HK-2 (cell line): ENCODE results near the gene GID8.

Source experiments
- DNase-seq: peaks from one replicate; pipeline ENCODE4 v3.0.0-alpha.2; 2018; ENCODE audit not compliant: unreplicated experiment

The GID8 gene

DNA sequence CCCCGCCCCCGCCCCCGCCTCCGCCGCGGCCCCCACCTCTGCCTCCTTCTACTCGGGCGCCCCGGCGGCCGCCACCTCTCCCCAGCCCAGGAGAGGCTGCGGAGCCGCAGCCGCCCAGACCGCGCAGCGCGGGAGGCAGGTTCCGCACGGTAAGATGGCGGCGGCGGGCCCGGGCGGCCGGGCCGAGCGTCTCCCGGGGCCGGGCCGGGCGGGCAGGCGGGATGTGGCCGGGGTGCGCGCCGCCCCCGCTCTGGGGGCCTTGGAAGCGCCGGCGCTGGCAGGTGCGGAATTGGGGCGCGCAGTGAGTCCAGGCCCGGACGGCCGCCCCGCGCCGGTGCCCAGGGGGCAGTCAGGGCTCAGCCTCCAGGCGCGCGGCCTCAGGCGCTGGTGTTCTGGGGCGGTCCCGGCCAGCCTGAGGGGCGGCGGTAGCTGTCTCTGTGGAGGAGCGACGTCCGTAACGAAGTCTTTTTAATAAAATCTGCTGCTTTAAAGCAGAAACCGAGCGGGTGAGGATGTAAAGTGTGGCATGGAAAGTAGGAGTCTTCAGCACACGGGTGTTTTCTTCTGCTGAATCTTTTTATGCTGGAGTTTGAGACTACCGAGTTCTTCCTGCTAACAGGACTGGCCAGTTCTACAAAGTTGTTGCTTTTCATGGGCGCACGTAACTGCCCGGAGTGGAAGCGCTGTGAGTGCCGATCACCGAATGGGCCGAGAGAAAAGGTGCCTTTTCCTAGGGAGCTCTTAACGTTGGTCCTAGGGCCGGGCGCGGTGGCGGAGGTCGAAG is at the start of gene GID8:
GID8 (plus strand) TSS at position 43 of the 784 bp plus-strand sequence. CDS start 3,356 bp downstream, outside the sequence.
- DNase-seq = peak; percentile 65

DNA sequence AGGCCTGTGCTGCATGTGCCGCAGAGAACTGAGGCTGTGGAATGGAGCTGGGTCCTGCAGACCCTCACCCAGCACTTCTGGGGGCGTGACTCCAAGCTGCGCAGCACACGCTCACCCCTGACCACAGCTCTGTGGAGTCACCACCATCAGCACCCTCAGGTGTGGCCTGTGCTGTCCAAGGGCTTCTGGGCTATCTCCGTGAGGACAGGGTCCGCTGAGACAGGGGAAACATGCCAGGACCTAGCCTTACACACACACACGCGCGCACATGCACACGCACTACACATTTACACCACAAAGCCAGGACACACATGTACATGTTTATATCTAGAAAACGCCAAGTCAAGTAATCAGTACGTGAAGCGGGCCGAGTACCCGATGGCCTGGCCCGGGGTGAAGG is 49.5 kb upstream of the GID8 start:
- no peak for DNase-seq

DNA sequence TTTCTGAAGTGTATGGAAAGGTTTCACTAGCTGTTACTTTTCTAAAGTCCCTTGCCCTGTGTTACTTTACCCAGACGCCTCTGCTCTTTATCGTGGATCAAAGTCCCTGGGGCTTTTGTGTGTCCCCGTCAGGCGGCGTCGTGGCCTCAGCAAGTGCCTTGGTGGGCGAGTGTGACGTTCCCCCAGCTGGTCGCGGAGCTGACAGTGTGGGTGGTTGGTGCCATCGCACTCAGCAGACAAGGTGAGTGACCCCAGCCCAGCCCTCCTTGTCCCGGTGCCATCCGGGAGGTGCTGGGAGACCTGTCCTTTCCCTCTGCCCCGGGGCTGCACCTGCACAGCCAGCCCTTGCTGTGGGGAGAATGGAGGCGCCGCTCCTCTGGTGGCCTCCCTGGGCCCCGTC is 49.0 kb upstream of the GID8 start:
- DNase-seq = no peak

DNA sequence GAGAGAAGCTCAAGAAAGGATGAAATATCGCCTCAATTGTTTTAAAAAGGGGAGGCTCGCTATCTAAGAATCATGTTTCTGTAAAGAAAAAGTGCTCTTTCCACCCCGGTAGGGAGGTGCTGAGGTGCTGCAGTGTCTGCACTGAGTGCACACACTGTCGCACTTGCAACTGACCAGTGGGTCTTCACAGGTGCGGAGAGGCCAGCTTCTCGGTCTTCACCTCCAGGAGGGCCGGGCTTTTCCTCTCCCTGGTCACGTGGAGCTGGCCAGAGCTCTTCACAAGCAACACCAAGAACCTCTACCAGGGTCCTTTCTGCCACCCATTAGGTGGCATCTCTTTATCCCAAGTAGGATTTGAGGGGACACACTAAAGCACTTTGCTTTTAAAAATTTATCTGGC is 48.5 kb upstream of the GID8 start:
- DNase-seq = no peak

DNA sequence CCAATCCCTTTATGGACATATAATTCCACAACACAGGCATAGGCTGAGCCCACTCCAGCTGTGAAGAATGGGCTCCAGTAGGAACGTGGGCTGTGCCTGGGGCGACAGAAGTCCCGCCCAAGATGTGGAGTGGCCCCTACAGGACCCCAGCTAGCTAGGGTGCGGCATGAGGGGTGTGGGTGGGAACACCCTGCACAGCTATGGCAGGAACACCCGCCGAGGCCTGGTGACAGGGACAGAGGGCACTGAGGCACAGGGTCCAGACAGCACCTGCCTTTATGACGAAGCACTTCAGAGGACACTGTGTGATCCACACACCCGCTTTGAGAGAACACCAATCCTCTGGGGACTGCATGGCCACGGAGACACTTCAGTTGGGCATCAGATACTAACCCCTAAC is 48.1 kb upstream of the GID8 start:
- DNase-seq = no peak

DNA sequence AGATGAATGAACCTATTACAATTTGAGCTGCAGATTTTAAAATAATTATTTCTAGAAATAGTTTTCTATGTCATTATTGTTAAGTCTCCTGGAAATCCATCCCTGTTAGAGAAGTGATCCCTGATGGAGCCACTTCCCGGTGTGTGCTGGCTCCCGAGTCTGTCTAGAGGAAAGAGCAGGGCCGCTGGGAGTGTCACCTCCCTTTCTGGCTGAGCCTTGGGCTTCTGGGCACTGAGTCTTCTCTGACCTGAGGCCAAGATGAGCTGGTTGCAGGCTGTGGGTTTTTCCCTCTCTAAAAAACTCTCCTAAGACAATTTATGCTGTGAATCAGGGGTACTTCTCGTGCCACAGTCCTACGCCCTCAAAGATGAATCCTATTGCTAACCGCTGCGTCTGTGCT is 47.5 kb upstream of the GID8 start:
- DNase-seq = no peak

DNA sequence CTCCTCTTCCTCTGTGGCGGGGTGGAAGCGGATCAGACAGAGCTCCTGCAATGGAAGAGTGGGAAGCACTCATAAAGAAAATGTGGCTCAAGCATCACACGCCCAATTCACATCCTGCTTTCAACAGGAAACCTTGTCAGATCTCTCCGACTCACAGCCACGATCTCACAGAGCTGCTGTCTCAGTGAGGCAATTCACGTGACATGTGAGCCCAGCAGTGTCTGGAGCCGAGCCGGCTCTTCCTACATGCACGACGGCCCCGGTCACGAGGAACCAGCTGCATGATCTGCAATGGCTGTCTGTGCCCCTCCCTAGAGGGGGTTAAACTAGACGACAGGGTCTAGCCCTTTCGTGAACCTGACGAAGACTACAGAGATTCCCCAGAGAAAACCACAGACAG is 46.8 kb upstream of the GID8 start:
- peak; percentile 48 for DNase-seq

DNA sequence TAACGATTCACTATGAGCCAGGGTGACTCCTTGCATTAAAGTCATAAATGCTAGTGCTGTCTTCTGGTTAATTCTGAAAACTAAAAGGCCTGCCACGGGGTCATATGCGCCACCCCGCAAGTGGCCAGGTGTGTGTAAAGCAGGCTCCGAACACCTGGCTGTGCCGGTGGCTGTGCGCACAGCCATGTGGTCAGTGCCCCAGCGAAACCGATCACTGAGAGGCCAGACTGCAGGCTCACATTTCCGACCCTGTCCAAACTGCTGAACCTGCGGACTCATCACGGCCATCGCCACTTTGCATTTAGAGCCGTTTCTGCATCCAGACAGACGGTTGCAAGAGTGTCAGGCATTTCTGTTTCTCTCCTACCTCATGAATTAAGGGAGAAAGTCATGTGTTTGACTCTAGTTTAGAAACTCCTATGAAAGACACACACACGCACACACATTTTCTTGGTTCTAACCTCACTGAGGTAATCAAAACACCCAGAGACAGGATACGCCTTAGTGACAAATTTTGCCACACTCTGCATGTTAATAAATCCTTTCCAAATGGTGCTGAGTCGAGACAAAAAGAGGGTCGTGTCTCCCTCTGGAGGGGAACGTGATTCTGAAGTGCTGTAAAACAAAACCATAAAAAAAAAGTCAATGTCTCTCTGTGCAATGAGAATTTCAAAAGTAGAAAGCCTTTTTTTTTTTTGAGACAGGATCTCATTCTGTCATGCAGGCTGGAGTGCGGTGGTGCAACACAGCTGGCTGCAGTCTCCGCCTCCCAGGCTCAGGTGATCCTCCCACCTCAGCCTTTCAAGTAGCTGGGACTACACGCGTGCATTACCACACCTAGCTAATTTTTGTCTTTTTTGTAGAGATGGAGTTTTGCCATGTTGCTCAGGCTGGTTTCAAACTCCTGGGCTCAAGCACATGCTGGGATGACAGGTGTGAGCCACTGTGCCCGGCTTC is 45.3 kb upstream of the GID8 start:
- no peak for DNase-seq

DNA sequence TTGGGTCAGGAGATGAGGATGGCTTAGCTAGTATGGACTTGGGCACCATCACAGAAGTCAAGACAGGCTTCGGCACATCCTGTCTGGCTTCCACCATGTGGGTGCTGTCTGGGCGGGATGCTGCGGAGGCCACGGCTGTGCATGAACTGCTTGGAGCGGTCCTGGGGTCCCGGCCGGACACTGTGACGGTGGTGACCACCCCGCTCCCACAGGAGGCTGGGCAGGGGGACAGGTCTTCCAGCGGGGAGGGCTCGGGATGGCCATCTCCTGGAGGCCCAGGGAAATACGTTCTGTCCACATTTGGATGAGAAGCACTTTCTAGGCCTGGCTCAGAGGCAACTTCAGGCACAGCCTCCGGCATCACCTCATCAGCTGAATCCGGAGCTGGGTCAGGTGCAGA is 44.2 kb upstream of the GID8 start:
- no peak for DNase-seq

DNA sequence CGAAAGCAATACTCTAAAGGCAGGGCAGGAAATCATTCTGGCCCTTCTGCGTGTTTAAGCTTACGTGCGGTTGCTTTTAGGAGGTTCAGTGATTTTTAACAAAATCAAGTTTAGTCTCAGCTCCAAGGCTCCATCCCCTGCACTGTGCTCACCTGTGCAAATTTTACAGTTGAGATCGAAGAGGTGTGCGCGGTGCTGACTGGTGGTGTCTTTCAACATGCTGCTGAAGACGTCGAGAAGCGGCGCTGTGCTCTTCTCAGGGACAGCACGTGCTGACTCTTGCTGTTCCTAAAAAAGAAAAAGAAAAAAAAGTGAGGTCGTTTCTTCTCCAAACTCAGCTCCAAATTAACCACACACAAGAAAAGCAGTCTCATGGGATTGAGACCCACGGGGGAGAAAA is 43.7 kb upstream of the GID8 start:
- DNase-seq = no peak

DNA sequence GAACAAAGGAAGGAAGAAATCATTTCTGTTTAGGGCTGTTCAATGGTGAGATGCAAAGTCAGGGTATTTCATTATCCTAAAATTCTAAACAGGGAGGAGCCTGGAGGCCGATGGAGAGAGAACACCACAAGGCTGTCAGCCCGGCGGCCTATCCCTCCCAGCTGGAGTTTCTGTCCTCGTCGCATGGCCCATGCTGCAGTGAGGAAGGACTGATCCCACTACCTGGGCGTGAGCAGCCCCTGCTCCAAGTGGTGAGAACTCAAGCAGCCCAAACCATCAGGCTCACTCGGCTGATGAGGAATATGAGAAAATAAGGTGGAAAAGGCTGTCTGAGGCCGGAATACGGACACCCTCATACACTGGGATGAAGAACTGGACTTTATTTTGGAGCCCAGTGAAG is 42.4 kb upstream of the GID8 start:
- DNase-seq = no peak

DNA sequence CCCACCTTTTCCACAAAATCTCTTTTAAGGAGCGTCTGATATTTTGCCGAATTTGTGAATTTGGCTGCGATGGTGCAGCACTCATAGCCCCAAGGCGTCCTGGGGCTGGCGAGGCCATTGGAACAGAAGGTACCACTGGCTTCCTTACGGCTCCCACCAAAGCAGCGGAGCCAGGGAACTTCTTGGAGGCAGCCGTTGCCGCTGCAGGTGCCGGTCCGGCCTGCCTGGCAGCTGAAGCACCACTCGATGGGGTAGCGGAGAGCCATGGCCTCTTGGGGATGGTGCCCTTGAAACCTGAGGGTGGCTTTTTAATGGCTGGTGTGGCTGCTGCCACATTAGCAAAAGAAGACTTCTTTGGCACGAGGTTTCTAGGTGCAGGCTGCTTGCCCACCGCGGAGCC is 41.4 kb upstream of the GID8 start:
- DNase-seq = no peak

DNA sequence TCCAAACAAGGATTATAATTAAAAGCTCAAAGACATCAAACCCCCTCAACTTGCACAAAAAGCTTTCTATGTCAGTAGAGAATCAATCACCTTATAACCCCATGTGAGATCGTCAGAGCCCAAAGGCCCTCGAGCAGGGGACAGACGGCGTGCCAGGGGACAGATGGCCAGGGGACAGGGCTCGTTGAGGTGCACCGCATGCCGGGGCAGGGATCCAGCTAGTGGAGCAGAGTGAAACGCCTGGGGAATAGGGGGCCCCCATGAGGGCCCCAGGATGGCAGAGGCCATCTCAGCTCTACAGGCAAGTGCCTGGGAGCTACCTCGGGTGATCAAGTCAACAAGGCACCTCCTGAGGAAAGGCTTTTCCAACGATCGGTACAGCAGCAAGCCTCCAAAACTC is 40.3 kb upstream of the GID8 start:
- no peak for DNase-seq

DNA sequence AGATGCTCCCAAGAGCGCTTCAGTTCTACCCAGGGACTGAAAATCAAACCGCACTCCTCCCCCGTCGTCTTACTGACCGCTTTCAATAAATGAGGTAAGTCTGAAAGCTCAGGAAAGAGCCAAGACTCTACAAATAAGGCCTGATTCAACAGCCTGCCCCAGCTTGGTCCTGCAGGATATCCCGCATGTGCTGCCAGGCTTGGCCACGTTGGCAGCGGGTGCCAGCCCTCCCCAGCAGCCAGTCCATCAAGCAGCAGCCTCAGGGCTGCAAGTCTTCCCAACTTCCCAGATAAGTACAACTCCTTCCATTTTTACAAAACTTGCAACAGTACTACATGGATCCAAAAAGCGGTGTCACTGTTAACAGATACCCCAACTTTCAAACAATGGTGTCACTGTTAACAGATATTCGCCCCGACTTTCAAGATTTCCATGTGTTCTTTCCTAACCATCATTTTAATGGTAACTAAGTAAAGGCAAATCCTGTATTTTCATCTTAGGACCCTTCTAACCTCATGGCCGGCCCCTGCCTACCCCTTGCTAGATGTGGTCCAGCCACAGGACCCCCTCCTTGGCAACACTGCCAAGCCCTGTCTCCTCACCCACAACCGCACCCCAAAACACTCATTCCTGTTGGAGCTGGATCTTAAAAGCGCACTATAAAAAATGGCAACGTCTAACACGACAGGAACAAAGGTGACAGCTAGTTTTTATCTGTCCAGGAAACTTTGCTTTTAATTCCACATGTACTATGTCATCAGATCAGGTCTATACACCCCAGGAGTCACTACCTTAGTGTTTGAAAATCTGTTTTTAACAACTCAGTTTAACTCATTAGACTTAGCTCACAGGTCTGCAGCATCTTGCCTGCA is 39.6 kb upstream of the GID8 start:
- no peak for DNase-seq

DNA sequence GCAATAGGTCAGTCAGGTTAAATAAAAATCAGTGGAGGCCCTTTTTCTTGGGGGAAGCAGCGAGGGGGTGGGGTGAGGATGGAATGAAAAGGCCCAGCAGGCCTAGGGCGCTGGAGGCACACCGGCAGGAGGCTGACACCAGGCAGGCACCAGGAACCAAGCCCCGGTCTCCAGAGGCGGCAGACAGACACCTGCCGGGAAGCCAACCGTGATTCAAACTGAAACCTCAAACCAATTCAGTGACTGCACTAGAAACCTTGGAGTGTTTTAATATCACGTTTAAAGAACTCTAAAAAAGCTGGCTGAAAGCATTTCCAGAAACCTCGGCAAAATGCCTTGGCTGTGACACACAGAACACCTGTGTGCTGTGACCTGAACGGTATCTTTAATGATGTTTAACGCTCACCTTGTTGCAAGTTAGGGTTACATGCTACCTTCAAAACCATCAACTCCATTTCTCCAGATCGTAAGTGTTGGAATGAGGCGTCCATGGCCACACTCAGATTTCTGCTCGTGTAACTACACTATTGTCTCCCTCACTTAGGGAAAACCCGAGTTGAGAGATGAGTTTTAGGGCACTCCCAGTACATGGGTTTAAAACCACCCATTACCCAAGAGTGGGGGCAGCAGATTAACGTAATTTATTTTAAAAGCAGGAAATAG is 38.8 kb upstream of the GID8 start:
- no peak for DNase-seq

DNA sequence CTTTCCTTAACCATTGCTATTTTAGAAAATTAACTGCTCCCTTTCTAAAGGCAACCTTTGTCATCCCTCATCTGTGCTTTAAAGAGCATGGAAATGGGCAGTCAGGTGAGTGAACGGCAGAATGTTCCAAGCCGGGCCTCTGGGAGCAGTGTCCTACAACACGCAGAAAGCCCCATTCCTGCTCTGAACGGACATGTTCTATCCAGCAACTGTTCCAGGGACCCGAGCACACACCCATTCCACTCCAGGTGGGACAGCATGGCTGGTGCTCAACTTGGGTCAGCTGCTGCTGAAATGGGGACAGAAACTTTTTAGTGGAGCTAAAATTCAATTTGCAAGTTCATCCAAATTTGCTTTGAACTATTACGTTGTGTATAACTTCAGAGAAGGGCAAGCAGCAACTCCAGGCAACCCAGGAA is 38.3 kb upstream of the GID8 start:
- DNase-seq = no peak

DNA sequence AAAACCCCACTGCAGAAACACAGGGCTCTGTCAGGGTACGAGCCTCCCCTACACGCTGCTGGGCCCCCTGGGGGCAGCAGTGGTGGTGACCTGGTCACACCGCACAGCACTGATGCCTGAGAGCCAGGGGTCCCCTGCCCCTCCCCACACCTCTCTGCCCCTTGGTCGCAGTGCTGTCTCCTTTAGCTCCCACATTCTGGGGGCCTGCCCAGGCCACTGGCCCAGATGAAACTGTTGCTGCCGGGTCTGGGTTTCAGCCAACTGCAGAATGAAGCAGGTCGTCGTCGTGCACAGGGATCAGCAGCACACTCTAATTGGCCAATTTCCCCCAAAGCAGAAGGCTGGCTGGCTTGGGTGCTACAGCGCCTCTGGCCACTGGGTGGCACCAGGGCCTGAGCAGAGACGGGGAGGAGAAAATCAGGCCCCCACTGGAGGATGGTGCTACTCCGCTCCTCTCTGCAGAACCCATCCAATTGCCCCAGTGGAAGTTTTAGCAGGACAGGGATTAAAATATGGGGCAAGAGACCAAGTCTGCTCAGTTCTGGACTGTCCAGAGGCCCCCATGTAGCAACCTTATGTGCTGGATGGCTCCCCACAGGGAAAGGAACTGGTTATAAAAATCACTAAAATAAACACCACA is 37.8 kb upstream of the GID8 start:
- peak; percentile 70 for DNase-seq

DNA sequence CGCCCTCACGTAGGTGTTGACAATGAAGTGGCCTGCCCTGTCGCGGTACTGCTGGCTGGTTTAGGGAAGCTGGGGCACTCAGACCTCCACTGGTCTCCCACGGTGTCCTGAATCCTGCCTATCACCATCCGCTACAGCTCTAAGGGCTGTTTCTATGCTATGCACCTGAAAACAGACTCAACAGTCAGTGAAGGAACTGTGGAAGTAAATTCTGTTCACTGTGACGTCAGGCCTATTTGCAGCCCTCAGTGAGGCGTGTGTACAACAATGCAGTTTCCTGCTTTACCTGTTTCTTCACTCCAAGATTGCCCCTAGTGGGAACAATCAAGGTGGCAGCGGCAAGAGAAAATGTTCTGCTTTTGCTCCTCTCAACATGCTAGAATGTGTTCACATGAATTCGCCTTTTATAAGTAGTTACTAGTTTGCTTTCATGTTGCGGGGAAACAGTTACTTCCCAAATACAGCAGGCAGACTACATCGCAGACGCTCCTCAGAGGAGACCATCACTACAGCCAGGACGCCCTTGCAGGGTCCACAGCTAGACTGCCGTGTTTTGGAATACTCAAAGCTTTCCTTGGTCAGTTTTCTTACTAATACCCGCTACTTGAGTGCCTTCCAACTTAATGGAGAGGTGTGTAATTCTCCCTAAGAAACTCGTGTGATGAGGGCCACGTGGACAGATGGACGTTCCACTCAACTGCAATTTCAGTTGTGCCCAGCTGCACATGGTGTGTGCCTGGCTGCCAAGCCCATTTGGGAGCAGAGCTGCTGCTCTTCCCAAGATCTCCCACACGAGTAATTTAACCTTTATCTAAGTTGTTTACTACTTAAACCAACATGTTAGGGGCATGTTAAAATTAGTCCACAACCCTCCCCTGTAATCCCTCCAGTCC is 37.0 kb upstream of the GID8 start:
- DNase-seq = no peak

DNA sequence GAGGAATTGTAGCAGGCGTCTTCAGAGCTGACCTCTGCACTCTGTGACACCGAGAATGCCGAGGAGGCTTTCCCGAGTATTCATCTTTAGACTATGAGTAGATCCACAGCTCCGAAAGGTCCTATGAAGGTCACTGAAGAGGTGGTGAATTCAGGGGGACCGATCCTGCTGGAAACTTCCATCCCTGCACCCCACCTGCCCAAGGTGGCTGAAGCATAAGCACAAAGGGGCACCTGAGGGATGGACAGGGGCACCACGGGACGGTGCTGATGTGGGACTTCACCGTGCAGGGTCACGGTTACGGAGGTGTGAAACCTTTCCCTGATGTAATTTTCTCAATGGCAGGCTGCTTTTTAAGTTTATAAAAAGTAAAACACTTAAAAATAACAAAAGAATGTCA is 36.1 kb upstream of the GID8 start:
- DNase-seq = no peak
